ENCODE data around the gene GAB2.

DNA sequence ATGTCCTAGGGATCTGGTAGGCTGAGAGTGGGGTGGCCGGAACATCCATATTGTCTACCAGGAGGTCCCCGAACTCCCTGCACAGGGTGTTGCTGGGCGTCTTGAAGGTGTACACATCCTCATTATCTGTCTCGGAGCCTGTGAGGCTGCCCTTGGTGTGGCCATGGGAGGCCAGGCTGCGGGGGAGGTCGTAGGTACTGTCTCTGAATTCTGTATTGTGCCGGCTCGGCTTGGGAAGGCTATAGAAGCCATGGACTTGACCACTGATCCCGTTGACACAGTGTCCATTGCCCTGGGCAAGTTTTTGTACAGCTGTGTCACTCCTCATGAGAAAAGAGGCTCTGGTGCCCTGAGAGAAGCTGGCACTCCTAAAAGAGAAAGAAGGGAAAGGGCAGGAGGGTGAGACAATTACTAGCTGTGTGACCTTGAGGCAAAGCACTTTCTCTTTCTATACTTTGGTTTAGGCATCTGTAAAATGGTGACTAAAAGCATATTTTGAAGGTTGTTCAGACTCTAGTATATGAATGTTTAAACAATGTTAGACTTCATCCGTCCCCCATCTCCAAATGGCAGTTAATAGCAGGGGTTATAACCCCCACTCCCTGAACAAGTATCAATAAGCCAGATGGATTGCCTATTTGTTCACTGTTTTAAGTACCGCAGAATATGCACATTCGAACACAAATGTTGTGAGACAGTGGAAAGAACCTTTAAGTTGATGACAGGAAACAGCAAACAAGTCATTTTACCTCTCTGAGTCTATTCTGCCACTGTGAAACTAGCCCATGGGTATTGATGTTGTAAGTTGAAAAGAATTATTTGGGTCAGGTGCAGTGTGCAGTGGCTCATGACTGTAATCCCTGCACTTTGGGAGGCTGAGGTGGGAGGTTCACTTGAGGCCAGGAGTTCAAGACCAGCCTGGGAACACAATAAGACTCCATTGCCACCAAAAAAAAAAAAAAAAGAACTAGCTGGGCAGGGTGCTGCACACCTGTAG lies 190.6 kb downstream of the GAB2 start:
- TF ChIP-seq, protein P1, sequence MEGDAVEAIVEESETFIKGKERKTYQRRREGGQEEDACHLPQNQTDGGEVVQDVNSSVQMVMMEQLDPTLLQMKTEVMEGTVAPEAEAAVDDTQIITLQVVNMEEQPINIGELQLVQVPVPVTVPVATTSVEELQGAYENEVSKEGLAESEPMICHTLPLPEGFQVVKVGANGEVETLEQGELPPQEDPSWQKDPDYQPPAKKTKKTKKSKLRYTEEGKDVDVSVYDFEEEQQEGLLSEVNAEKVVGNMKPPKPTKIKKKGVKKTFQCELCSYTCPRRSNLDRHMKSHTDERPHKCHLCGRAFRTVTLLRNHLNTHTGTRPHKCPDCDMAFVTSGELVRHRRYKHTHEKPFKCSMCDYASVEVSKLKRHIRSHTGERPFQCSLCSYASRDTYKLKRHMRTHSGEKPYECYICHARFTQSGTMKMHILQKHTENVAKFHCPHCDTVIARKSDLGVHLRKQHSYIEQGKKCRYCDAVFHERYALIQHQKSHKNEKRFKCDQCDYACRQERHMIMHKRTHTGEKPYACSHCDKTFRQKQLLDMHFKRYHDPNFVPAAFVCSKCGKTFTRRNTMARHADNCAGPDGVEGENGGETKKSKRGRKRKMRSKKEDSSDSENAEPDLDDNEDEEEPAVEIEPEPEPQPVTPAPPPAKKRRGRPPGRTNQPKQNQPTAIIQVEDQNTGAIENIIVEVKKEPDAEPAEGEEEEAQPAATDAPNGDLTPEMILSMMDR (IDR thresholded peaks at IDR 0.05), result no peak
- no peak for TF ChIP-seq POLR2AphosphoS5 (IDR thresholded peaks at IDR 0.05)
- TF ChIP-seq EP300 (IDR thresholded peaks at IDR 0.05), result no peak
- TF ChIP-seq POLR2A (IDR thresholded peaks at IDR 0.05), result no peak

All from suprapubic skin (tissue), 4 donors.